ENCODE data around the gene STRA6.

Gene STRA6

DNA sequence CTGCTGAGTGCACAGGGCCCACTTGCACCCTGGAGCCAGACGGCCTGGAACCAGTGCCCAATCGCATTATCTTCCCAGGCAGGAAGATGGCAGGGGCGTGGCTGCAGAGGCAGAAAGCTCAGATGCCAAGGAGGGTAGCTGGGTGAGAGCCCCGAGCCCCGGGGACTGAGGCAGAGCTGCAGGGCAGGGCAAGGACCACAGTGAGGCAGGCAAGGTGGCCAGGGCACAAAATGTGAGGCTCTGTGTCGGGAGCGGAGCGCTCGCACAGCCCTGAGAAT, 31.9 kb upstream of the STRA6 start:
- Histone ChIP-seq H3K36me3 (replicated peaks in 1 of 2; ENCODE audit: control insufficient read depth in 2 of 2, insufficient read depth in 2 of 2, low read length in 2 of 2) (no peaks in the 10 kb centered on the region), H3K18ac (ENCODE audit: low read length) (peak overlapping the region; percentile 5), H3K4me3 (ENCODE audit: low read length in 2 of 2) (no peak overlapping the region), H4K91ac (ENCODE audit: low read depth, low read length, poor library complexity) (no peak overlapping the region), H3K9ac (ENCODE audit: low read depth, low read length, poor library complexity) (no peak overlapping the region), H3K4me2 (ENCODE audit: insufficient read depth, low read length, poor library complexity, severe bottlenecking) (no peak overlapping the region), H4K8ac (ENCODE audit: low read depth, low read length) (no peak overlapping the region), H2AFZ (ENCODE audit: low read length) (no peak overlapping the region), H3K27me3 (ENCODE audit: control insufficient read depth in 3 of 3, insufficient read depth in 3 of 3, low read depth in 1 of 3, low read length in 3 of 3) (no peaks in the 10 kb centered on the region), H3K14ac (ENCODE audit: low read length) (no peak overlapping the region), H2BK120ac (ENCODE audit: low read depth, low read length) (peak overlapping the region; percentile 63), H3K23ac (ENCODE audit: low read depth, low read length, poor library complexity) (no peak overlapping the region), H3K4me1 (ENCODE audit: control insufficient read depth in 2 of 2, insufficient read depth in 1 of 2, low read depth in 1 of 2, low read length in 2 of 2) (peaks cover 12 to 16% of the 10 kb centered on the region in 2 donors), H2AK5ac (ENCODE audit: low read depth, low read length) (peak overlapping the region; percentile 89), H2BK5ac (ENCODE audit: low read length) (no peak overlapping the region), H2BK12ac (ENCODE audit: low read length) (no peak overlapping the region), H3K9me3 (replicated peaks in 1 of 2; ENCODE audit: control insufficient read depth in 2 of 2, insufficient read depth in 1 of 2, low read depth in 1 of 2, low read length in 2 of 2) (no peaks in the 10 kb centered on the region), H3K79me1 (ENCODE audit: low read depth, low read length) (no peaks in the 10 kb centered on the region), H3K4ac (ENCODE audit: low read length) (no peak overlapping the region), H3K27ac (replicated peaks; ENCODE audit: low read length) (no peak overlapping the region), H2BK15ac (ENCODE audit: low read length) (no peak overlapping the region)
- no peak for DNase-seq (ENCODE audit: low spot score)
- WGBS, 2 donors (ENCODE audit: extremely low coverage in 2 of 2, insufficient read length in 2 of 2, insufficient replicate concordance in 1 of 2), result no CpG with 5 or more reads among the region's 9 CpGs

DNA sequence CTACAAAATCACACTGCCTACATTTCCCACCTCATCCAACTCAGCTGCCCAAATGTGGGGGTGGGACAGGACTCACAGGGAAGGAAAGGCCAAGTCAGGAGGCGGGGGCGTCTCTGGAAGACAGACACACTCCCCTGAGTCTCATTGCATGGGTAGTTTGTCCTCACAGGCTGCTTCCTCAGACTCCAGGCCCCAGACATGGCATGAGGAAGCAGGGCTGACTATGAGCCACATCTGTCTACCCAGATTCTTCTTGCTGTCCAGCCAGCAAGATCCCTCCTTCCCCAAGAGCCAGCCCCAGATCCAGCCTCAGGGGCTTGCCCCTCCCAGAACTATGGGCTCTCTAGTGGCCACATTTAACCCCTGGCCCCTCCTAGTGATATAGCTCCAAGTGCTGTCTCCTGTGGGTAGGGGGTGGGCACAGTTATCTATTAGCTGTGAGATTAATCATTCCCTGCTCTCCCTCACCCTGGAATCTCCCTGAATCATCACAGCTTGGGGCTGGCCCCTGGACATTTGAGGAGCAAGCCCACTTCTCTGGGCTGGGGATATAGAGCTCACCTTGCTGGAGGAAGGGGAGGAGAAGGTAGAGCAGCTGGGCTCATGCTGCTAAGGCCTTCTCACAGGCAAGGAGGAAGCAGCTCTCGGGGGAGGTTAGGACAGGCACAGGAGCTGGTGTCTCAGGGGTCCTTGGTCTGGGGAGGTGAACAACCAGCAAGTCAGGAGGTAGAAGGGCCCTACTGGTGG, 31.4 kb upstream of the STRA6 start:
- Histone ChIP-seq H3K4ac (ENCODE audit: low read length) (no peak overlapping the region), H3K23ac (ENCODE audit: low read depth, low read length, poor library complexity) (no peak overlapping the region), H3K4me3 (ENCODE audit: low read length in 2 of 2) (no peak overlapping the region), H3K4me2 (ENCODE audit: insufficient read depth, low read length, poor library complexity, severe bottlenecking) (no peak overlapping the region), H3K9me3 (replicated peaks in 1 of 2; ENCODE audit: control insufficient read depth in 2 of 2, insufficient read depth in 1 of 2, low read depth in 1 of 2, low read length in 2 of 2) (no peaks in the 10 kb centered on the region), H3K27ac (replicated peaks; ENCODE audit: low read length) (no peak overlapping the region), H3K79me1 (ENCODE audit: low read depth, low read length) (no peaks in the 10 kb centered on the region), H2AFZ (ENCODE audit: low read length) (no peak overlapping the region), H3K4me1 (ENCODE audit: control insufficient read depth in 2 of 2, insufficient read depth in 1 of 2, low read depth in 1 of 2, low read length in 2 of 2) (peaks cover 7 to 11% of the 10 kb centered on the region in 2 donors), H2BK15ac (ENCODE audit: low read length) (no peak overlapping the region), H4K91ac (ENCODE audit: low read depth, low read length, poor library complexity) (no peak overlapping the region), H3K36me3 (replicated peaks in 1 of 2; ENCODE audit: control insufficient read depth in 2 of 2, insufficient read depth in 2 of 2, low read length in 2 of 2) (no peaks in the 10 kb centered on the region), H4K8ac (ENCODE audit: low read depth, low read length) (no peak overlapping the region), H3K9ac (ENCODE audit: low read depth, low read length, poor library complexity) (no peak overlapping the region), H2BK5ac (ENCODE audit: low read length) (no peak overlapping the region), H3K18ac (ENCODE audit: low read length) (peak overlapping the region; percentile 29), H2BK120ac (ENCODE audit: low read depth, low read length) (no peak overlapping the region), H2BK12ac (ENCODE audit: low read length) (no peak overlapping the region), H3K27me3 (ENCODE audit: control insufficient read depth in 3 of 3, insufficient read depth in 3 of 3, low read depth in 1 of 3, low read length in 3 of 3) (no peaks in the 10 kb centered on the region), H2AK5ac (ENCODE audit: low read depth, low read length) (peak overlapping the region; percentile 89), H3K14ac (ENCODE audit: low read length) (no peak overlapping the region)
- WGBS, 2 donors (ENCODE audit: extremely low coverage in 2 of 2, insufficient read length in 2 of 2, insufficient replicate concordance in 1 of 2), result no CpG with 5 or more reads among the region's 3 CpGs
- no peak for DNase-seq (ENCODE audit: low spot score)

GRCh38 chr15:74233373-74233772, 30.8 kb upstream of the STRA6 start:
- H3K27me3 ChIP-seq (ENCODE audit: control insufficient read depth in 3 of 3, insufficient read depth in 3 of 3, low read depth in 1 of 3, low read length in 3 of 3), result no peaks in the 10 kb centered on the region
- H2BK12ac ChIP-seq (ENCODE audit: low read length), result no peak overlapping the region
- no peaks in the 10 kb centered on the region for H3K36me3 ChIP-seq (replicated peaks in 1 of 2; ENCODE audit: control insufficient read depth in 2 of 2, insufficient read depth in 2 of 2, low read length in 2 of 2)
- H3K14ac ChIP-seq (ENCODE audit: low read length), result no peak overlapping the region
- no peak overlapping the region for H3K4me3 ChIP-seq (ENCODE audit: low read length in 2 of 2)
- no peak overlapping the region for H4K91ac ChIP-seq (ENCODE audit: low read depth, low read length, poor library complexity)
- H3K18ac ChIP-seq (ENCODE audit: low read length), result no peak overlapping the region
- no peak overlapping the region for H3K4ac ChIP-seq (ENCODE audit: low read length)
- H3K23ac ChIP-seq (ENCODE audit: low read depth, low read length, poor library complexity), result no peak overlapping the region
- H2BK5ac ChIP-seq (ENCODE audit: low read length), result no peak overlapping the region
- no peak overlapping the region for H3K27ac ChIP-seq (replicated peaks; ENCODE audit: low read length)
- WGBS, 2 donors (ENCODE audit: extremely low coverage in 2 of 2, insufficient read length in 2 of 2, insufficient replicate concordance in 1 of 2), result no CpG with 5 or more reads among the region's 6 CpGs
- no peak overlapping the region for H4K8ac ChIP-seq (ENCODE audit: low read depth, low read length)
- H3K4me2 ChIP-seq (ENCODE audit: insufficient read depth, low read length, poor library complexity, severe bottlenecking), result no peak overlapping the region
- no peak for DNase-seq (ENCODE audit: low spot score)
- no peak overlapping the region for H2BK15ac ChIP-seq (ENCODE audit: low read length)
- peaks cover 12 to 14% of the 10 kb centered on the region in 2 donors for H3K4me1 ChIP-seq (ENCODE audit: control insufficient read depth in 2 of 2, insufficient read depth in 1 of 2, low read depth in 1 of 2, low read length in 2 of 2)
- no peak overlapping the region for H3K9ac ChIP-seq (ENCODE audit: low read depth, low read length, poor library complexity)
- no peak overlapping the region for H2BK120ac ChIP-seq (ENCODE audit: low read depth, low read length)
- H2AFZ ChIP-seq (ENCODE audit: low read length), result no peak overlapping the region
- no peak overlapping the region for H2AK5ac ChIP-seq (ENCODE audit: low read depth, low read length)
- H3K9me3 ChIP-seq (replicated peaks in 1 of 2; ENCODE audit: control insufficient read depth in 2 of 2, insufficient read depth in 1 of 2, low read depth in 1 of 2, low read length in 2 of 2), result no peaks in the 10 kb centered on the region
- H3K79me1 ChIP-seq (ENCODE audit: low read depth, low read length), result no peaks in the 10 kb centered on the region

GRCh38 chr15:74231475-74231874, 28.9 kb upstream of the STRA6 start:
- no peak overlapping the region for H2BK5ac ChIP-seq (ENCODE audit: low read length)
- no CpG with 5 or more reads among the region's 10 CpGs for WGBS, 2 donors (ENCODE audit: extremely low coverage in 2 of 2, insufficient read length in 2 of 2, insufficient replicate concordance in 1 of 2)
- H2BK12ac ChIP-seq (ENCODE audit: low read length), result no peak overlapping the region
- no peaks in the 10 kb centered on the region for H3K79me1 ChIP-seq (ENCODE audit: low read depth, low read length)
- H3K18ac ChIP-seq (ENCODE audit: low read length), result no peak overlapping the region
- no peaks in the 10 kb centered on the region for H3K27me3 ChIP-seq (ENCODE audit: control insufficient read depth in 3 of 3, insufficient read depth in 3 of 3, low read depth in 1 of 3, low read length in 3 of 3)
- peaks cover 16 to 18% of the 10 kb centered on the region in 2 donors for H3K4me1 ChIP-seq (ENCODE audit: control insufficient read depth in 2 of 2, insufficient read depth in 1 of 2, low read depth in 1 of 2, low read length in 2 of 2)
- H3K9ac ChIP-seq (ENCODE audit: low read depth, low read length, poor library complexity), result no peak overlapping the region
- no peak overlapping the region for H2AFZ ChIP-seq (ENCODE audit: low read length)
- no peak overlapping the region for H4K8ac ChIP-seq (ENCODE audit: low read depth, low read length)
- peak overlapping the region; percentile 24 for H2AK5ac ChIP-seq (ENCODE audit: low read depth, low read length)
- H3K23ac ChIP-seq (ENCODE audit: low read depth, low read length, poor library complexity), result no peak overlapping the region
- no peak overlapping the region for H3K14ac ChIP-seq (ENCODE audit: low read length)
- H3K4me2 ChIP-seq (ENCODE audit: insufficient read depth, low read length, poor library complexity, severe bottlenecking), result no peak overlapping the region
- no peak overlapping the region for H3K4ac ChIP-seq (ENCODE audit: low read length)
- no peak overlapping the region for H3K4me3 ChIP-seq (ENCODE audit: low read length in 2 of 2)
- H2BK15ac ChIP-seq (ENCODE audit: low read length), result no peak overlapping the region
- H3K36me3 ChIP-seq (replicated peaks in 1 of 2; ENCODE audit: control insufficient read depth in 2 of 2, insufficient read depth in 2 of 2, low read length in 2 of 2), result no peaks in the 10 kb centered on the region
- H2BK120ac ChIP-seq (ENCODE audit: low read depth, low read length), result no peak overlapping the region
- no peak overlapping the region for H4K91ac ChIP-seq (ENCODE audit: low read depth, low read length, poor library complexity)
- H3K27ac ChIP-seq (replicated peaks; ENCODE audit: low read length), result no peak overlapping the region
- DNase-seq (ENCODE audit: low spot score), result no peak
- no peaks in the 10 kb centered on the region for H3K9me3 ChIP-seq (replicated peaks in 1 of 2; ENCODE audit: control insufficient read depth in 2 of 2, insufficient read depth in 1 of 2, low read depth in 1 of 2, low read length in 2 of 2)

All from neuronal stem cell (in vitro differentiated cells).